H1 (cell line): Measurements from ENCODE around the gene KRTAP10-5. TPM values are rescaled to one million over a fixed set of nuclear protein-coding genes. Genes with fewer than 3 reads are reported as not detected.

Experiments
- polyA plus RNA-seq, 7 experiments: library from polyadenylated mRNA; depleted of rRNA in 3 of 7; stranded (reverse) in 5 of 7; unstranded in 2 of 7; fragments of >200 nt in 5 of 7; fragments of 200-250 nt in 2 of 7; gene quantifications; 1 replicate in 5 of 7; 2 replicates in 1 of 7; 4 replicates in 1 of 7; pipeline versions ENCODE4 v1.2.1 to v1.2.3, GENCODE V29; 2011 to 2013; ENCODE audit warnings: missing spikeins in 2 of 7, mixed read lengths in 2 of 7
- total RNA-seq: library from RNA; stranded (reverse); fragmentation: NEBNext Ultra II Directional; extraction: Animal tissue kit (Norgen Biotek cat#: 25700); gene quantifications from 2 replicates; pipeline ENCODE4 v1.2.1, GENCODE V29; 2021
- TF ChIP-seq, protein P1 (sequence below), 3 experiments: IDR thresholded peaks; 1 replicate in 2 of 3; 2 replicates in 1 of 3; pipeline versions ENCODE4 v1.5.1 to v1.6.1; 2011; ENCODE audit warnings: low read length in 3 of 3, mild to moderate bottlenecking in 3 of 3, inconsistent platforms in 2 of 3, low read depth in 1 of 3, moderate library complexity in 1 of 3; ENCODE audit not compliant: insufficient read depth in 1 of 3; ENCODE audit errors: control extremely low read depth in 1 of 3

KRTAP10-5 gene
- total and polyA plus RNA-seq, 2 of the 8 experiments (the other 6 are each of a cell fraction or from before 2014, with no cell fraction given) = 0.09 TPM; not detected in 1

DNA sequence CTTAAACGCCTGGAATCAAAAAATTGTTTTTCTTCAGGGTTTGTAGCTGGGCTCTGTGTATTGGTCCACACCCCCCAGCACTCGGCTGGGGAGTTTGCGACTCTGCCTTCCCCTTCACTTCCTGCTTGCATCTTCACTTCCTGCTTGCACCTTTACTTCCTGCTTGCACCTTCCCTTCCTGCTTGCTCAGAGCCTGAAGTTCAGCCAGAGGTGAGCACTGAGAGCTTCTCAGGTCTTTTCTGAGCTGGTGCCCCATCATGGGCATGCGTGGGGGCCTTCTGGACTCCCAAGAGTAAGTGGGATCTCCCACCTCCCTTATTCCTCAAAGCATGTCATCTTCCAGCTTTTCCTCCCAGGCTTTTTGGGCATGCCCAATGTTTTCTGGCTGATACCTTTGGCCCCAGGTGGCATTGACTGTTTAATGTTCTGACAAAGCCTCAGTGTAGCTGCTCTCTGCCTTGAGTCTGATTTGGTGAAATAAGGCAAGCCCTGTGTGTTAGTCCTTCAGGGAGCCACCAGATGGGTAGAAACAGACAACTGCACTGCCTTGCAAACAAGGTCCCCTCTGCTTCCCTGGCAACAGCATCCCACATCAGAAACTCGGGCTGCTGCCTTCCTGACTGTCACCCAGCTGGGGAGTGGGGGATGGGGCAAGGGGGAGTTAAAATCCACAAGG lies 32.6 kb downstream of the KRTAP10-5 start (continued):
- TF ChIP-seq, protein P1, sequence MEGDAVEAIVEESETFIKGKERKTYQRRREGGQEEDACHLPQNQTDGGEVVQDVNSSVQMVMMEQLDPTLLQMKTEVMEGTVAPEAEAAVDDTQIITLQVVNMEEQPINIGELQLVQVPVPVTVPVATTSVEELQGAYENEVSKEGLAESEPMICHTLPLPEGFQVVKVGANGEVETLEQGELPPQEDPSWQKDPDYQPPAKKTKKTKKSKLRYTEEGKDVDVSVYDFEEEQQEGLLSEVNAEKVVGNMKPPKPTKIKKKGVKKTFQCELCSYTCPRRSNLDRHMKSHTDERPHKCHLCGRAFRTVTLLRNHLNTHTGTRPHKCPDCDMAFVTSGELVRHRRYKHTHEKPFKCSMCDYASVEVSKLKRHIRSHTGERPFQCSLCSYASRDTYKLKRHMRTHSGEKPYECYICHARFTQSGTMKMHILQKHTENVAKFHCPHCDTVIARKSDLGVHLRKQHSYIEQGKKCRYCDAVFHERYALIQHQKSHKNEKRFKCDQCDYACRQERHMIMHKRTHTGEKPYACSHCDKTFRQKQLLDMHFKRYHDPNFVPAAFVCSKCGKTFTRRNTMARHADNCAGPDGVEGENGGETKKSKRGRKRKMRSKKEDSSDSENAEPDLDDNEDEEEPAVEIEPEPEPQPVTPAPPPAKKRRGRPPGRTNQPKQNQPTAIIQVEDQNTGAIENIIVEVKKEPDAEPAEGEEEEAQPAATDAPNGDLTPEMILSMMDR (IDR thresholded peaks at IDR 0.05; ENCODE audit: control extremely low read depth in 1 of 3, insufficient read depth in 1 of 3, low read depth in 1 of 3, low read length in 3 of 3) = no peak
